Measurements from ENCODE around the gene HDAC10.
A peak's percentile ranks its signal among the peaks of the same experiment; 100 is the strongest.

DNA sequence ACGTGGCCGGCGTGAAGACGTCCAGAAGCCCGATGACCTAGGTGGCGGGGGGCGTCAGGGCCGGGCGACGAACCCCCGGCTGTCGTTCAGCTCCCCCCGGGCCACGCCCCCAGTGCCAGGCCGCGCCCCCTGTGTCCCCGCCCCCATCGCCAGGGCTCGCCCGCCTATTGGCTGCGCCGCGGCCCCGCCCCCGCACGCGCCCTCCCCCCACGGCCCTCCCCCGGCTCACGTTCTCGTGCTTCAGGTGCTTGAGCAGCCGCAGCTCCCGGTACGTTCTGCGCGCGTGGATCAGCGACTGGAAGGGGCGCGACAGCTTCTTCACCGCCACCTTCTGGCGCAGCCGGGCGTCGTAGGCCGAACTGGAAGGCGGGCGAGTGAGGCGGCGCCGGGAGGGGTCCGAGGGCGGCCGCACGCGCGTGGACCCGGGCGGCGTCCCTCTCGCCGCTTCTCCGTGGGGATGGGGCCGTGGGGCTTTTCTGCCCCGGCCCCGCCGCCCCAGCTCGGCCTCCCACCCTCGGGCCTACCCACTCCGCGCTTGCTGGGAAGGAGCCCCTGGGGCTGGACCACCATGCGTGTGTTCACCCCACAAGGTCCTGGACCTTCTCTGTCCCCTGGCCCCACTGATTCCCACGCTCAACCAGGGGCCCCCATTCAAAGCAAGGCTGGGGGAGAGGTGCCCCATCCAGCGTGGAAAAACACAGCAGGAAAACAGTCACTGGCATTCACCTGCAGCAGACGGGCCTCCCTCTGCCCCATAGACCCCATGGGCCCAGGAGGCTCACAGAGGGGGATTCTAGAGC lies 16.7 kb upstream of the HDAC10 start:
- TF ChIP-seq POLR2A (IDR thresholded peaks at IDR 0.05), result no peak
- TF ChIP-seq, protein P1, sequence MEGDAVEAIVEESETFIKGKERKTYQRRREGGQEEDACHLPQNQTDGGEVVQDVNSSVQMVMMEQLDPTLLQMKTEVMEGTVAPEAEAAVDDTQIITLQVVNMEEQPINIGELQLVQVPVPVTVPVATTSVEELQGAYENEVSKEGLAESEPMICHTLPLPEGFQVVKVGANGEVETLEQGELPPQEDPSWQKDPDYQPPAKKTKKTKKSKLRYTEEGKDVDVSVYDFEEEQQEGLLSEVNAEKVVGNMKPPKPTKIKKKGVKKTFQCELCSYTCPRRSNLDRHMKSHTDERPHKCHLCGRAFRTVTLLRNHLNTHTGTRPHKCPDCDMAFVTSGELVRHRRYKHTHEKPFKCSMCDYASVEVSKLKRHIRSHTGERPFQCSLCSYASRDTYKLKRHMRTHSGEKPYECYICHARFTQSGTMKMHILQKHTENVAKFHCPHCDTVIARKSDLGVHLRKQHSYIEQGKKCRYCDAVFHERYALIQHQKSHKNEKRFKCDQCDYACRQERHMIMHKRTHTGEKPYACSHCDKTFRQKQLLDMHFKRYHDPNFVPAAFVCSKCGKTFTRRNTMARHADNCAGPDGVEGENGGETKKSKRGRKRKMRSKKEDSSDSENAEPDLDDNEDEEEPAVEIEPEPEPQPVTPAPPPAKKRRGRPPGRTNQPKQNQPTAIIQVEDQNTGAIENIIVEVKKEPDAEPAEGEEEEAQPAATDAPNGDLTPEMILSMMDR (IDR thresholded peaks at IDR 0.05), result peak in 1 of 3 experiments; percentile 17
